Neural cell (in vitro differentiated cells): Measurements from ENCODE around the gene MBNL2. TPM values are rescaled to one million over a fixed set of nuclear protein-coding genes. Genes with fewer than 3 reads are reported as not detected.

Experiments used
- H2AFZ ChIP-seq: fragments of 200-600, 300-800 bp; sonication (generic), shearing (Covaris generic); 2 replicates; pipeline ENCODE4 v1.6.0; 2014; ENCODE audit warnings: low read depth, mild to moderate bottlenecking, antibody characterized with exemption, low read length, moderate library complexity
- H3F3A ChIP-seq: fragments of 200-600 bp; shearing (Covaris generic); 2 replicates; pipeline ENCODE4 v1.6.1; 2016; ENCODE audit warnings: mild to moderate bottlenecking, moderate library complexity, mixed read lengths, antibody characterized with exemption, low read length; ENCODE audit not compliant: insufficient read depth, poor library complexity, severe bottlenecking
- H3K27ac ChIP-seq: fragments of 200-600, 300-800 bp; sonication (generic), shearing (Covaris generic); 2 replicates; pipeline ENCODE4 v1.5.1; 2014; ENCODE audit warnings: mild to moderate bottlenecking, low read length, moderate library complexity
- H3K27me3 ChIP-seq: fragments of 300-800, 200-600 bp; sonication (generic), shearing (Covaris generic); 2 replicates; pipeline ENCODE4 v1.6.0; 2014; ENCODE audit warnings: mild to moderate bottlenecking, low read depth, low read length, moderate library complexity; ENCODE audit not compliant: insufficient read depth
- H3K36me3 ChIP-seq: fragments of 300-800, 200-600 bp; sonication (generic), shearing (Covaris generic); 2 replicates; pipeline ENCODE4 v1.5.1; 2014; ENCODE audit warnings: mild to moderate bottlenecking, antibody characterized with exemption, low read length, moderate library complexity; ENCODE audit not compliant: insufficient read depth
- H3K4me2 ChIP-seq: fragments of 300-800, 200-600 bp; sonication (generic), shearing (Covaris generic); 2 replicates; pipeline ENCODE4 v1.6.0; 2014; ENCODE audit warnings: mild to moderate bottlenecking, low read length
- H3K4me3 ChIP-seq: fragments of 300-800, 200-600 bp; sonication (generic), shearing (Covaris generic); 2 replicates; pipeline ENCODE4 v1.5.1; 2014; ENCODE audit warnings: mild to moderate bottlenecking, low read length, moderate library complexity
- H3K79me2 ChIP-seq: fragments of 200-600 bp; shearing (Covaris generic); replicated peaks from 2 replicates; pipeline ENCODE4 v1.6.0; 2014; ENCODE audit warnings: mild to moderate bottlenecking, low read length, moderate library complexity; ENCODE audit not compliant: insufficient read depth
- H3K9ac ChIP-seq: fragments of 300-800, 200-600 bp; sonication (generic), shearing (Covaris generic); 2 replicates; pipeline ENCODE4 v1.6.1; 2016; ENCODE audit warnings: mild to moderate bottlenecking, low read length, mixed read lengths
- H3K9me2 ChIP-seq: fragments of 200-600 bp; shearing (Covaris generic); 2 replicates; pipeline ENCODE4 v1.6.1; 2016; ENCODE audit warnings: mild to moderate bottlenecking, low read length, mixed read lengths; ENCODE audit not compliant: insufficient read depth
- H3K9me3 ChIP-seq: fragments of 200-600, 300-800 bp; sonication (generic), shearing (Covaris generic); 2 replicates; pipeline ENCODE4 v1.6.1; 2016; ENCODE audit warnings: mild to moderate bottlenecking, mixed run types, low read length, moderate library complexity, mixed read lengths
- H4K20me1 ChIP-seq: fragments of 200-600 bp; shearing (Covaris generic); 2 replicates; pipeline ENCODE4 v1.6.1; 2016; ENCODE audit warnings: mild to moderate bottlenecking, mixed run types; ENCODE audit not compliant: insufficient read depth
- EP300 ChIP-seq: fragments of 450-650 bp; conservative IDR thresholded peaks from 2 replicates; pipeline ENCODE4 v1.6.1; 2014; ENCODE audit warnings: antibody characterized with exemption, mild to moderate bottlenecking, moderate library complexity; ENCODE audit not compliant: poor library complexity, severe bottlenecking
- EZH2 ChIP-seq: fragments of 200-600, 300-800 bp; shearing (Covaris generic), sonication (generic); IDR thresholded peaks from 2 replicates; pipeline ENCODE4 v1.6.1; 2014; ENCODE audit warnings: antibody characterized with exemption, low read length, borderline replicate concordance, mild to moderate bottlenecking; ENCODE audit not compliant: insufficient read depth, poor library complexity, severe bottlenecking
- MXI1 ChIP-seq: fragments of 450-650 bp; conservative IDR thresholded peaks from 2 replicates; pipeline ENCODE4 v1.6.1; 2014; ENCODE audit warnings: antibody characterized with exemption, mild to moderate bottlenecking; ENCODE audit not compliant: poor library complexity, severe bottlenecking
- POLR2AphosphoS5 ChIP-seq: IDR thresholded peaks from 2 replicates; pipeline ENCODE4 v1.6.1; 2012
- RAD21 ChIP-seq: fragments of 450-650 bp; conservative IDR thresholded peaks from 2 replicates; pipeline ENCODE4 v1.6.1; 2014; ENCODE audit warnings: antibody characterized with exemption, mild to moderate bottlenecking, moderate library complexity
- TAF1 ChIP-seq: IDR thresholded peaks from 2 replicates; pipeline ENCODE4 v1.6.1; 2012; ENCODE audit warnings: low read depth
- polyA plus RNA-seq: library from polyadenylated mRNA; depleted of rRNA; stranded (reverse); fragments of >200 nt; gene quantifications from 2 replicates; pipeline ENCODE4 v1.2.3, GENCODE V29; 2014
- TF ChIP-seq, protein P1 (sequence below): IDR thresholded peaks from 2 replicates; pipeline ENCODE4 v1.6.1; 2012; ENCODE audit warnings: borderline replicate concordance
- TF ChIP-seq, protein P2 (sequence below): fragments of 450-650 bp; IDR thresholded peaks from 2 replicates; pipeline ENCODE4 v1.5.1; 2014; ENCODE audit warnings: antibody characterized with exemption, mild to moderate bottlenecking, moderate library complexity; ENCODE audit not compliant: poor library complexity, severe bottlenecking

Gene MBNL2
- polyA plus RNA-seq, 1 donor from 2014 or later, result 4.3 TPM

DNA sequence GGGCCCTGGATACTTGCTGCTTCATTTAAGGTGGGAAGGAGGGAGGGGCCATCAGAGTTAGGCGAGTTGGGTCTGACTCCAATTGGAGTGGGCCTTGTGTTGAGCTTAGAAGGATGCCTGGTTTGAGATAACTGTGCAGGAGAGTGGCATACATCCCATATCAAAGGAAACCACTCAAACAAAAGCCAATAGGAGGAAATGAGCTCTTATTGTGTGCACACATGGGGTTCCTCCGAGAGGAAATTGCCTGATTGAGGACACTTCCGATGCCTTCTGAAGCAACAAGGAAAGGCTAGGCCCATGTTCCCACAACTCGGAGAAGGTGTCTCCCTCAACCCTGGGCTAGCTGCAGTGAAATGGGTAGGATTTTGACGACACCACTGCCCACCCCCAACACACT, 19.6 kb downstream of the MBNL2 start:
- TF ChIP-seq EZH2, result no peak
- TF ChIP-seq, protein P1, sequence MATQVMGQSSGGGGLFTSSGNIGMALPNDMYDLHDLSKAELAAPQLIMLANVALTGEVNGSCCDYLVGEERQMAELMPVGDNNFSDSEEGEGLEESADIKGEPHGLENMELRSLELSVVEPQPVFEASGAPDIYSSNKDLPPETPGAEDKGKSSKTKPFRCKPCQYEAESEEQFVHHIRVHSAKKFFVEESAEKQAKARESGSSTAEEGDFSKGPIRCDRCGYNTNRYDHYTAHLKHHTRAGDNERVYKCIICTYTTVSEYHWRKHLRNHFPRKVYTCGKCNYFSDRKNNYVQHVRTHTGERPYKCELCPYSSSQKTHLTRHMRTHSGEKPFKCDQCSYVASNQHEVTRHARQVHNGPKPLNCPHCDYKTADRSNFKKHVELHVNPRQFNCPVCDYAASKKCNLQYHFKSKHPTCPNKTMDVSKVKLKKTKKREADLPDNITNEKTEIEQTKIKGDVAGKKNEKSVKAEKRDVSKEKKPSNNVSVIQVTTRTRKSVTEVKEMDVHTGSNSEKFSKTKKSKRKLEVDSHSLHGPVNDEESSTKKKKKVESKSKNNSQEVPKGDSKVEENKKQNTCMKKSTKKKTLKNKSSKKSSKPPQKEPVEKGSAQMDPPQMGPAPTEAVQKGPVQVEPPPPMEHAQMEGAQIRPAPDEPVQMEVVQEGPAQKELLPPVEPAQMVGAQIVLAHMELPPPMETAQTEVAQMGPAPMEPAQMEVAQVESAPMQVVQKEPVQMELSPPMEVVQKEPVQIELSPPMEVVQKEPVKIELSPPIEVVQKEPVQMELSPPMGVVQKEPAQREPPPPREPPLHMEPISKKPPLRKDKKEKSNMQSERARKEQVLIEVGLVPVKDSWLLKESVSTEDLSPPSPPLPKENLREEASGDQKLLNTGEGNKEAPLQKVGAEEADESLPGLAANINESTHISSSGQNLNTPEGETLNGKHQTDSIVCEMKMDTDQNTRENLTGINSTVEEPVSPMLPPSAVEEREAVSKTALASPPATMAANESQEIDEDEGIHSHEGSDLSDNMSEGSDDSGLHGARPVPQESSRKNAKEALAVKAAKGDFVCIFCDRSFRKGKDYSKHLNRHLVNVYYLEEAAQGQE, result no peak
- TF ChIP-seq MXI1, result no peak
- Histone ChIP-seq H4K20me1 (no peaks in the 10 kb centered on the region), H3K27me3 (no peaks in the 10 kb centered on the region), H3F3A (no peaks in the 10 kb centered on the region), H3K36me3 (no peaks in the 10 kb centered on the region), H3K27ac (no peak overlapping the region), H3K9me3 (no peaks in the 10 kb centered on the region), H3K9ac (no peak overlapping the region), H3K4me2 (no peak overlapping the region), H2AFZ (no peak overlapping the region), H3K79me2 (no peaks in the 10 kb centered on the region), H3K9me2 (no peaks in the 10 kb centered on the region), H3K4me3 (no peak overlapping the region)

DNA sequence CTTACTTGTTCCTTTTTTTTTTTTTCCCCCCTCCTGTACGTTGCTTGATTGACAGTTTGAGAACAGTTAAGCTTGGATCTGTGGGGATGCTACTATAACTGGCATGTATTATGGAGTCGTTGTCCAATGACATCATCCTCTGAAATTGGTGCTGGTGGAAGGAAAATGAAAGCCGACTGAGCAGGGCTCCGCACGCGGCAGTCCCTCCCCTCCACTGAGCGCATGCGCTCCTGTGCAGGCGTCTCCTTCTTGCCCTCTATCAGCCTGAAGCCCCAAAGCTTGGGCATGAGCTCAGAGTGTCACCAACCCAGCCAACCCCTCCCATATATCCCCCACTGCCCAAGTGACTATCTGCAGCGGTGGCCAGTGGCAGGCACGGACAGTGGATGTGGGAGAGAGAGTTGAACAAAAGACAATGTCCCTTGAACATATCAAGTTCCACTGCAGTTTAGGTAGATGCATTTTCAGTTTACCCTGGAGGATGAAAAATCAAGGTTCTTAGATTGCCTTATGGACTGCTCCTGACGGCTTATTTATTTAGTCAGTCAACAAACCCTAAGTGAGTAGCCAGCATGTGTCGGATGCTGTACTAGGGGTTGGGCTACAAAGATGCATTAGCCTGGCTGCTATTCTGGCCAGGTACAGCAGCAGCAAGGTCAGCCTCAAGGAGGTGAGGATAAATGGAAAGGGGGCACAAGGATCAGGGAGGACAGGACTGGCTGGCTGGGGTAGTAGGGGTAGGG, 20.8 kb downstream of the MBNL2 start:
- H4K20me1 ChIP-seq, result no peaks in the 10 kb centered on the region
- H3K27me3 ChIP-seq, result no peaks in the 10 kb centered on the region
- H2AFZ ChIP-seq, result no peak overlapping the region
- no peaks in the 10 kb centered on the region for H3K9me2 ChIP-seq
- no peak for TF ChIP-seq RAD21
- TF ChIP-seq EZH2, result no peak
- no peak for TF ChIP-seq EP300
- no peak for TF ChIP-seq POLR2AphosphoS5
- H3F3A ChIP-seq, result no peaks in the 10 kb centered on the region
- no peaks in the 10 kb centered on the region for H3K36me3 ChIP-seq
- H3K27ac ChIP-seq, result no peak overlapping the region
- no peak overlapping the region for H3K9ac ChIP-seq
- H3K79me2 ChIP-seq, result no peaks in the 10 kb centered on the region
- no peaks in the 10 kb centered on the region for H3K9me3 ChIP-seq
- no peak overlapping the region for H3K4me3 ChIP-seq
- no peak overlapping the region for H3K4me2 ChIP-seq

DNA sequence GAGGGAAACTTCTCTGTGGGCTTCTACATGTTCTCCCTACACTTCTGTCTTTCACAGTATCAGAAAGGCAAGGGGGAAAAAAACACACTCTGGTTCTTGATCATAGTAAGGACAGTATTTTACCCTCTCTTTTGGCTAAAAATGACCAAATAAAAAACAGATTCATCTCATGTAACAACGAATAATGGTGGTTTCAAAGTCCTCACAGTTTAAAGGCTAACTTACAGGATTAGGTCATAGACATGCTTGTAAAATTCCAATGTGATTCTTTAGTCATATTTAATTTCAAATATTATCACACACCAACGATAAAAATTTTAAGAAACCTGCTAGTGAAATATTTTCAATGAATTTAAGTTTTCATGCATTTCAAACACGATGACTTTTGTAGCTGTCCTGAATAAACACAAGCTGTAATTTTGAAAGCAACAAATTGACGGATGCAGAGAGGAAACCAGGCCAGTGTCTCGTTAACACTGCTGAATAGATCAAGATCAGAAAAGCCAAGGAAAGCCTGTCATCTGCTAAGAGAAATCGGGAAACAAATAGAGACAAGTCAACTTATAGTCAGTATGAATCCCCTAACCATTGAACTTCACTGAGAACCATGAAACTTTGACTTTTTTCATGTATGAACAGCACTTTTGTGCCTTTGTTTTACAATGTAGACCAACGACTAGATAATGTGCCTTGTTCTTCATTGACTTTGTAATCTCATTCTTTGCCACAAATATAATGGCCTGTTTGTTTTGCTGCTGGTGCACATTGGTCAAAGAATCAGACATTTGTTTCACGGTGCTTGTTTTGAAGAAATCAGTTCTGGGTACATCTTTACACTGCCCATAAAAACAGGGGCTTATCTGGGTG, 22.0 kb downstream of the MBNL2 start:
- Histone ChIP-seq H3K27me3 (no peaks in the 10 kb centered on the region), H3K4me3 (no peak overlapping the region), H2AFZ (no peak overlapping the region), H3F3A (no peaks in the 10 kb centered on the region), H3K27ac (no peak overlapping the region), H4K20me1 (no peaks in the 10 kb centered on the region), H3K9me2 (no peaks in the 10 kb centered on the region), H3K36me3 (no peaks in the 10 kb centered on the region), H3K9ac (no peak overlapping the region), H3K9me3 (no peaks in the 10 kb centered on the region), H3K4me2 (no peak overlapping the region), H3K79me2 (no peaks in the 10 kb centered on the region)
- TF ChIP-seq EZH2 (no peak), TAF1 (no peak)
- TF ChIP-seq, protein P1, result no peak
- TF ChIP-seq, protein P2, sequence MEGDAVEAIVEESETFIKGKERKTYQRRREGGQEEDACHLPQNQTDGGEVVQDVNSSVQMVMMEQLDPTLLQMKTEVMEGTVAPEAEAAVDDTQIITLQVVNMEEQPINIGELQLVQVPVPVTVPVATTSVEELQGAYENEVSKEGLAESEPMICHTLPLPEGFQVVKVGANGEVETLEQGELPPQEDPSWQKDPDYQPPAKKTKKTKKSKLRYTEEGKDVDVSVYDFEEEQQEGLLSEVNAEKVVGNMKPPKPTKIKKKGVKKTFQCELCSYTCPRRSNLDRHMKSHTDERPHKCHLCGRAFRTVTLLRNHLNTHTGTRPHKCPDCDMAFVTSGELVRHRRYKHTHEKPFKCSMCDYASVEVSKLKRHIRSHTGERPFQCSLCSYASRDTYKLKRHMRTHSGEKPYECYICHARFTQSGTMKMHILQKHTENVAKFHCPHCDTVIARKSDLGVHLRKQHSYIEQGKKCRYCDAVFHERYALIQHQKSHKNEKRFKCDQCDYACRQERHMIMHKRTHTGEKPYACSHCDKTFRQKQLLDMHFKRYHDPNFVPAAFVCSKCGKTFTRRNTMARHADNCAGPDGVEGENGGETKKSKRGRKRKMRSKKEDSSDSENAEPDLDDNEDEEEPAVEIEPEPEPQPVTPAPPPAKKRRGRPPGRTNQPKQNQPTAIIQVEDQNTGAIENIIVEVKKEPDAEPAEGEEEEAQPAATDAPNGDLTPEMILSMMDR, result no peak
